ENCODE data around the gene PDE4C. TPM values are rescaled to one million over a fixed set of nuclear protein-coding genes. Genes with fewer than 3 reads are reported as not detected.

The PDE4C gene
- 0.20 to 0.63 TPM (median 0.33 TPM) in 5 replicates for total RNA-seq (2022; extraction: Qiagen RNA extraction)

DNA sequence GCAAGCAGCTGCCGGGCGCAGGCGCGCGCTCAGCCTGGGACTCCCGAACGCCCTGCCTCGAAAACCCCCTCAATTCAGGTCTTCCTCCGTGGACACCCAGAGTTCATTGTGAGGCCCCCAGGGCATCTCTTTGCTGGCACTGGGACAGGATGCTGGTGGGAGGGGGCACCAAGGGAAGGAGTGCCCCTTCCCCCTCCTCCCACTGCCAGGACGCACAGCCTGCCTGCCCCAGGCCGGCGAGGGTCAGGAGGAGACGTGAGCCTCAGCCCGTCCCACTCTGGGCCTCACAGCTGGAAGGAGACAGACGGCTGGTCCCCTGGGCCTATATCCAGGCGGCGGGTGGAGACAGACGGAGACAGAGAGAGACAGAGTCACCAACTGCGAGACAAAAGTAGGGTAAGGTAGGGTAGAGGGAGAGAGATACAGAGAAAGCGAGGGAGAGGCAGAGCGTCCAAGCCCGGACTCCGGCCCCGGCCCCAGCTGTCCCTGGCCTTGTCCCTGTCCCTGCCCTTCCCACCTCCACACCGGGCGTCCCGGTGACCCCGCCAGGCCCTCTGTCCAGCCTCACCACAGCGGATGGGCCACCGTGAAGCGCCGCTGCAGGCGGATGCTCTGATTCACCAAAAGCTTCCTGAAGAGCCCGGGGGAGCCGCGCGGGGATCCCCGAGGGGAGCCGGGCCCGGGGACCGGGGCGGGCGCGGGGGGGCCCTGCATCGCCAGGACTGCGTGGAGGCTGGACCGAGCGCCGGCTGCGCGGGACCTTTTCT lies at the start of gene PDE4C:
Gene PDE4C (minus strand): TSS at position 737 of the 767 bp plus-strand sequence. CDS start 23 bp downstream, at position 714.

DNA sequence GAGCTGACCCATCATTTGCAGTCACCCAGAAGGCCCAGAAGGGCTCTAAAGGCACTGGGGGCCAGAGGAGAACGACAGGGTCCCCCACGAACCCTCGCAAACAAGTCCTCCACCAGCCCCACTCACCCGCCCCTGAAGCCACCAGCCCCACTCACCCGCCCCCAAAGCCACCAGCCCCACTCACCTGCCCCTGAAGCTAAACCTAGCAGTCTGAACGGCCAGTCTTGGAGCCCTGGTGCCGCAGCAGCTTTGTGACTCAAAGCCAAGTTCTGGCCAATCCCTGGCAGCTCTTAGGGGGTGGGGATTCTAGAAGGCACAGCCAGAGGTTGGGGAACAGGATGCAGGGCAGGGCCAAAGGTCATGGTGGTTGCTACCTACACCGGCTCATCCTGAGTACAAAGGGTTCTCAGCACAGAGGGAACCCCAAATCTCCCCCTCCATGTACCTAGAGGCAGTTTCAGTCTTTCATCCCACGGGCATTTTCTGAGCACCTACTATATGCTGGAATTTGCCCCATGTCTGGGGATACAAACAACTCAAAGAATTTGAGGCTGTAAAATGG lies 48.1 kb upstream of the PDE4C start, which contains the start of gene IQCN:
Gene IQCN (minus strand): TSS at position 234 of the 562 bp plus-strand sequence. CDS start 4,974 bp downstream, outside the sequence.

DNA sequence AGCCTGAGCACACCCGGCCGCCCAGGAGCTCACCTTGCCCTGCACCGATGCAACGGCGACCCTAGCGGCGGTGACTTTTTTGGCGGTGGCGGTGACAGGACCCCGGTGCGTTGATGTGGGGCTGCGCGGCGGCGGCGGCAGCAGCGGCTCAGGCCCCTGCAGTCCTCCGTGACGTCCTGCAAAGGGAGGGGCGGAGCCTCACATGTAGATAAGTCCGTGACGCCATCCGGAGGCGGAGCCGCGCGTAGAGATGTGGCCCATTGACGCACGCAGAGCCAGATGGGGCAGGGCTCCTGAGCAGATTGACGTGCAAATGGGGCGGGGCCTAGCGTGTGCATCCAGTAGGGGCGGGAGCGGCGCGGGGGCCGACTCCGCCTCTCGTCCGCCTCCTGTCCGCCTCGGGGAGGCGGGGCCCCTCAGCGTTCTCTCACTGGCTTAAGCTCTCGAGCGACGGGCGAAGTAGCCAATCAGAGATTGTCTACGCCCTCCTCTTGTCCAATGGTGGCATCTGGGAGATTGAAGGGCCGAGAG lies 22.3 kb downstream of the PDE4C start, which contains the start of gene RAB3A:
Gene RAB3A (minus strand): TSS at position 180 of the 531 bp plus-strand sequence. CDS start 1,302 bp downstream, outside the sequence.

DNA sequence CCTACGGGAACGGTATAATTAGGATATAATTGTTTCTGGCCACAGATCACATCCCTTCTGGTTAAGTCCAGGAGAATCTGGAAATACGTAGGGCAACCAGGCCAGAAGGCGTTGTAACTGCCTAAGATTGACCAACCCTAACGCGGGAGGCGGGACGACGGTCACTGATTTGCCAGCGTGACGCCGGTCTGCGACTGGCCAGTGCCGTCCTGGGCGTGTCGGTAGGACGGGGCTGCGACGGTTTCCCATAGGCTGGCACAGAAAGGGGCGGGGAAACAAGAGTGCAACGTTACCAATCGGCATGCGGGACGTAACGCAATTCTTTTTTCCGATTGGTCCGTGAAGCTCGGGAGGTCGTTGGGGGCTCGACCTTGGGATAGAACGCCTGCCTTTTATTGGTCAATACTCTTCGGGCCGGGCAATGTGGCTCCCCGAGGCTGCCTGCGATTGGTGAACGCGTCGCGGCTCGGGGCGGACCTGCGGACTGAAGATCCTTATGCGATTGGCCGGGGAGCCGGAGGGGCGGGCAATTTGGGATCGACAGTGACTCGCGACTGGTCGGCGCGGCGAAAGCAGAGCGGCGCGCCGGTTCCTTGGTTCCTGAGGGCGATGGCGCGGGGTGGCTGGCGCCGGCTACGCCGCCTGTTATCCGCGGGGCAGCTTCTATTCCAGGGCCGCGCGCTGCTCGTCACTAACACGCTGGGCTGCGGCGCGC lies 33.4 kb downstream of the PDE4C start, which contains the start of gene MPV17L2:
Gene MPV17L2 (plus strand): TSS at position 546 of the 715 bp plus-strand sequence. CDS start 64 bp downstream, at position 610.

Other genes starting within 250 kb of the PDE4C start
- gene ARRDC2, start 218.3 kb downstream of the PDE4C start, total RNA-seq (2022; extraction: Qiagen RNA extraction), result 46.8 to 55.2 TPM (median 53.1 TPM) in 5 replicates
- gene IL12RB1, start 139.5 kb downstream of the PDE4C start, total RNA-seq (2022; extraction: Qiagen RNA extraction), result not detected in 5 replicates
- 1.8 to 2.7 TPM (median 2.1 TPM) in 5 replicates for gene MAST3, start 128.7 kb downstream of the PDE4C start, total RNA-seq (2022; extraction: Qiagen RNA extraction)
- 2.0 to 13.2 TPM (median 10.1 TPM) in 5 replicates for gene PIK3R2, start 73.3 kb downstream of the PDE4C start, total RNA-seq (2022; extraction: Qiagen RNA extraction)
- gene IFI30, start 52.6 kb downstream of the PDE4C start, total RNA-seq (2022; extraction: Qiagen RNA extraction), result 11.4 to 18.5 TPM (median 15.0 TPM) in 5 replicates
- 8.5 to 12.0 TPM (median 11.4 TPM) in 5 replicates for gene MPV17L2, start 33.2 kb downstream of the PDE4C start, total RNA-seq (2022; extraction: Qiagen RNA extraction)
- 0.38 to 0.86 TPM (median 0.75 TPM) in 5 replicates for gene RAB3A, start 22.4 kb downstream of the PDE4C start, total RNA-seq (2022; extraction: Qiagen RNA extraction)
- 0.58 to 1.0 TPM (median 0.78 TPM) in 5 replicates for gene IQCN, start 48.0 kb upstream of the PDE4C start, total RNA-seq (2022; extraction: Qiagen RNA extraction)
- 21.8 to 47.6 TPM (median 41.7 TPM) in 5 replicates for gene JUND, start 55.2 kb upstream of the PDE4C start, total RNA-seq (2022; extraction: Qiagen RNA extraction)
- gene LSM4, start 96.6 kb upstream of the PDE4C start, total RNA-seq (2022; extraction: Qiagen RNA extraction), result 199 to 250 TPM (median 235 TPM) in 5 replicates
- gene PGPEP1, start 114.2 kb upstream of the PDE4C start, total RNA-seq (2022; extraction: Qiagen RNA extraction), result 2.3 to 3.5 TPM (median 2.8 TPM) in 5 replicates
- 11.9 to 24.9 TPM (median 20.6 TPM) in 5 replicates for gene GDF15, start 159.7 kb upstream of the PDE4C start, total RNA-seq (2022; extraction: Qiagen RNA extraction)
- not detected in 5 replicates for gene LRRC25, start 171.2 kb upstream of the PDE4C start, total RNA-seq (2022; extraction: Qiagen RNA extraction)
- gene SSBP4, start 193.0 kb upstream of the PDE4C start, total RNA-seq (2022; extraction: Qiagen RNA extraction), result 31.8 to 51.7 TPM (median 46.8 TPM) in 5 replicates
- gene ISYNA1, start 211.7 kb upstream of the PDE4C start, total RNA-seq (2022; extraction: Qiagen RNA extraction), result 25.7 to 42.9 TPM (median 40.8 TPM) in 5 replicates